ENCODE measurements around the gene ADAMTS20. TPM values are rescaled to one million over a fixed set of nuclear protein-coding genes. Genes with fewer than 3 reads are reported as not detected.

Gene ADAMTS20
- total and polyA plus RNA-seq, 2 donors (not counting 1 experiment from before 2014, with no cell fraction given) = not detected

DNA sequence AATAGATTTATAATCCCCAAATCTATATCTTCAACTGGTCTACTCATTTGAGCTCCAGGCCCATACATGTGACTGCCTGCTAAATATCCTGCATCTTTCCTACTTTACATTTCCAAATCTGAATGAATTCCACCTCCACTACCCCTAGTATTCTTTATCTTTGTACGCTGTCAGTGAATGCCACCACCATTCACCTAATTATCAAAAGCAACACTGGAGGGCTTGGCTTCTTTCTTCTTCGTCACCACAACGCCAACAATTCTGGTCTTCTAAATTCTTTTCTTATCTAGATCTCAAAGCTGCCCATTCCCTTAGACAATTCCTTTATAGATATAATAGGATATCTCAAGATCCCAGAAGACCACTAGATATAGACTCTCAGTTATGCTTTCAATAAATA is 47.1 kb upstream of the ADAMTS20 start:
- Histone ChIP-seq H3K36me3 (ENCODE audit: control insufficient read depth, insufficient read depth, low read length) (no peaks in the 10 kb centered on the region), H3K27ac (ENCODE audit: insufficient read depth, low read length) (no peak overlapping the region), H3K4me2 (ENCODE audit: extremely low read depth, insufficient read depth, low read length) (no peak overlapping the region), H2AFZ (ENCODE audit: low read length) (no peak overlapping the region), H3K4me1 (ENCODE audit: control insufficient read depth, extremely low read depth, insufficient read depth, low read length) (no peaks in the 10 kb centered on the region), H3K9me3 (ENCODE audit: control insufficient read depth, insufficient read depth, low read depth, low read length) (no peaks in the 10 kb centered on the region), H3K79me2 (ENCODE audit: control insufficient read depth, insufficient read depth, low read length) (no peaks in the 10 kb centered on the region), H3K27me3 (ENCODE audit: control insufficient read depth, insufficient read depth, low read length) (no peaks in the 10 kb centered on the region), H4K20me1 (ENCODE audit: control insufficient read depth, extremely low read depth, insufficient read depth, low read length) (no peaks in the 10 kb centered on the region), H3K9ac (ENCODE audit: insufficient read depth, low read length) (no peak overlapping the region), H3K4me3 (replicated peaks in 1 of 4; ENCODE audit: control extremely low read depth in 1 of 4, insufficient read depth in 1 of 4, low read depth in 3 of 4, low read length in 4 of 4) (no peak overlapping the region)
- TF ChIP-seq CTCF (conservative IDR thresholded peaks at IDR 0.05 in 1 of 2, IDR thresholded peaks at IDR 0.05 in 1 of 2; ENCODE audit: low read depth in 1 of 2, low read length in 2 of 2) (no peak), EZH2 (IDR thresholded peaks at IDR 0.05; ENCODE audit: low read length, missing control alignments) (no peak)
- DNase-seq (ENCODE audit: low read depth in 2 of 2) = no peak

DNA sequence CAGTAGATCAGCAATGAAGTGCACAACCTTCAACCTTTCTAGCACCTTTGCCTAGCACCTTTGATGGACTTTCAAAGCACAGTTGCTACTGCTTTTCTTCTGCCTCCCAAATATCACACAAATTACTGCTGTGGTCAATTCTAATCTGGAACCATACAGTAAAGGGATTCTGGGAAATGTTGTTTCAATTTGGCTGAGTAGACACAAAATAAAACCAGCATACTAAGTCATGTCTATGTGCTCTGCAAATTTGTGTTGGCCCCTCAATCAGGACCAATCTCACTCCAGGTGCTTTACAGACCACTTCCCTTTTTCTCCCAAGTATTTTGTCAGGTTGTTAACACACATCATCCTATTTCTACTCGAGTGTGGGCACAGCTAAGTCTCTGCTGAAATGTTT is 38.3 kb upstream of the ADAMTS20 start:
- H3K79me2 ChIP-seq (ENCODE audit: control insufficient read depth, insufficient read depth, low read length) = no peaks in the 10 kb centered on the region
- no peak for TF ChIP-seq CTCF (conservative IDR thresholded peaks at IDR 0.05 in 1 of 2, IDR thresholded peaks at IDR 0.05 in 1 of 2; ENCODE audit: low read depth in 1 of 2, low read length in 2 of 2)
- no peak overlapping the region for H3K27ac ChIP-seq (ENCODE audit: insufficient read depth, low read length)
- H3K4me3 ChIP-seq (replicated peaks in 1 of 4; ENCODE audit: control extremely low read depth in 1 of 4, insufficient read depth in 1 of 4, low read depth in 3 of 4, low read length in 4 of 4) = no peak overlapping the region
- H4K20me1 ChIP-seq (ENCODE audit: control insufficient read depth, extremely low read depth, insufficient read depth, low read length) = no peaks in the 10 kb centered on the region
- no peaks in the 10 kb centered on the region for H3K9me3 ChIP-seq (ENCODE audit: control insufficient read depth, insufficient read depth, low read depth, low read length)
- H3K4me2 ChIP-seq (ENCODE audit: extremely low read depth, insufficient read depth, low read length) = no peak overlapping the region
- H3K9ac ChIP-seq (ENCODE audit: insufficient read depth, low read length) = no peak overlapping the region
- H3K36me3 ChIP-seq (ENCODE audit: control insufficient read depth, insufficient read depth, low read length) = no peaks in the 10 kb centered on the region
- H3K27me3 ChIP-seq (ENCODE audit: control insufficient read depth, insufficient read depth, low read length) = no peaks in the 10 kb centered on the region
- DNase-seq (ENCODE audit: low read depth in 2 of 2) = no peak
- H2AFZ ChIP-seq (ENCODE audit: low read length) = no peak overlapping the region
- H3K4me1 ChIP-seq (ENCODE audit: control insufficient read depth, extremely low read depth, insufficient read depth, low read length) = no peaks in the 10 kb centered on the region

GRCh38 chr12:43586646-43587245 is 34.7 kb upstream of the ADAMTS20 start:
- DNase-seq (ENCODE audit: low read depth in 2 of 2) = no peak
- Histone ChIP-seq H3K27ac (ENCODE audit: insufficient read depth, low read length) (no peak overlapping the region), H3K4me1 (ENCODE audit: control insufficient read depth, extremely low read depth, insufficient read depth, low read length) (no peaks in the 10 kb centered on the region), H4K20me1 (ENCODE audit: control insufficient read depth, extremely low read depth, insufficient read depth, low read length) (no peaks in the 10 kb centered on the region), H3K9ac (ENCODE audit: insufficient read depth, low read length) (no peak overlapping the region), H3K79me2 (ENCODE audit: control insufficient read depth, insufficient read depth, low read length) (no peaks in the 10 kb centered on the region), H2AFZ (ENCODE audit: low read length) (no peak overlapping the region), H3K36me3 (ENCODE audit: control insufficient read depth, insufficient read depth, low read length) (no peaks in the 10 kb centered on the region), H3K4me2 (ENCODE audit: extremely low read depth, insufficient read depth, low read length) (no peak overlapping the region), H3K4me3 (replicated peaks in 1 of 4; ENCODE audit: control extremely low read depth in 1 of 4, insufficient read depth in 1 of 4, low read depth in 3 of 4, low read length in 4 of 4) (no peak overlapping the region), H3K27me3 (ENCODE audit: control insufficient read depth, insufficient read depth, low read length) (no peaks in the 10 kb centered on the region), H3K9me3 (ENCODE audit: control insufficient read depth, insufficient read depth, low read depth, low read length) (no peaks in the 10 kb centered on the region)
- no peak for TF ChIP-seq EZH2 (IDR thresholded peaks at IDR 0.05; ENCODE audit: low read length, missing control alignments)
- TF ChIP-seq CTCF (conservative IDR thresholded peaks at IDR 0.05 in 1 of 2, IDR thresholded peaks at IDR 0.05 in 1 of 2; ENCODE audit: low read depth in 1 of 2, low read length in 2 of 2) = no peak

Data from fibroblast of lung (primary cell).